OCI-LY1 (cell line): Measurements from ENCODE around the gene SLC2A1.

ENCODE experiments used
- H2AFZ ChIP-seq: fragments of 200-600 bp; sonication (generic), shearing (Covaris generic); 2 replicates; pipeline ENCODE4 v1.6.0; 2014; ENCODE audit warnings: antibody characterized with exemption, mild to moderate bottlenecking, low read length
- H3F3A ChIP-seq: fragments of 200-600 bp; sonication (generic), shearing (Covaris generic); 2 replicates; pipeline ENCODE4 v1.6.0; 2014; ENCODE audit warnings: mild to moderate bottlenecking, antibody characterized with exemption, low read length, moderate library complexity; ENCODE audit not compliant: insufficient read depth
- H3K27ac ChIP-seq: fragments of 200-600 bp; sonication (generic); 2 replicates; pipeline ENCODE4 v1.5.1; 2014; ENCODE audit warnings: low read length, mixed run types, mild to moderate bottlenecking, low read depth; ENCODE audit not compliant: poor library complexity, severe bottlenecking
- H3K27me3 ChIP-seq: fragments of 200-600 bp; sonication (generic); 2 replicates; pipeline ENCODE4 v1.6.0; 2014; ENCODE audit warnings: antibody characterized with exemption, mild to moderate bottlenecking, low read length, moderate library complexity; ENCODE audit not compliant: insufficient read depth
- H3K36me3 ChIP-seq: fragments of 200-600 bp; sonication (generic); 2 replicates; pipeline ENCODE4 v1.6.1; 2014; ENCODE audit warnings: mild to moderate bottlenecking, antibody characterized with exemption, low read length, moderate library complexity, mixed read lengths; ENCODE audit not compliant: insufficient read depth
- H3K4me1 ChIP-seq: fragments of 200-600 bp; sonication (generic); 2 replicates; pipeline ENCODE4 v1.5.1; 2014; ENCODE audit warnings: mild to moderate bottlenecking, low read length, moderate library complexity; ENCODE audit not compliant: insufficient read depth, severe bottlenecking
- H3K4me2 ChIP-seq: fragments of 200-600 bp; sonication (generic), shearing (Covaris generic); 2 replicates; pipeline ENCODE4 v1.6.1; 2014; ENCODE audit warnings: low read length
- H3K4me3 ChIP-seq: fragments of 200-600 bp; sonication (generic); 2 replicates; pipeline ENCODE4 v1.5.1; 2014; ENCODE audit warnings: low read length, low read depth, mild to moderate bottlenecking, mixed read lengths; ENCODE audit not compliant: poor library complexity, severe bottlenecking
- H3K79me2 ChIP-seq: fragments of 200-600 bp; shearing (Covaris generic); 2 replicates; pipeline ENCODE4 v1.6.1; 2016; ENCODE audit warnings: mixed run types, low read length, mixed read lengths; ENCODE audit not compliant: insufficient read depth
- H3K9ac ChIP-seq: fragments of 200-600 bp; sonication (generic), shearing (Covaris generic); 2 replicates; pipeline ENCODE4 v1.6.1; 2014; ENCODE audit warnings: mild to moderate bottlenecking, low read length, mixed read lengths
- H3K9me2 ChIP-seq: fragments of 200-600 bp; sonication (generic), shearing (Covaris generic); 2 replicates; pipeline ENCODE4 v1.6.1; 2014; ENCODE audit warnings: low read depth, mild to moderate bottlenecking, low read length, mixed read lengths
- H3K9me3 ChIP-seq: fragments of 200-600 bp; shearing (Covaris generic); 2 replicates; pipeline ENCODE4 v1.6.1; 2014; ENCODE audit warnings: low read length, mixed read lengths
- H4K20me1 ChIP-seq: fragments of 200-600 bp; sonication (generic), shearing (Covaris generic); 2 replicates; pipeline ENCODE4 v1.6.0; 2016; ENCODE audit warnings: mild to moderate bottlenecking, low read length; ENCODE audit not compliant: insufficient read depth
- EZH2 ChIP-seq: fragments of 200-600 bp; sonication (generic), shearing (Covaris generic); IDR thresholded peaks from 2 replicates; pipeline ENCODE4 v1.8.0; 2017; ENCODE audit warnings: borderline replicate concordance, mixed run types, mild to moderate bottlenecking, antibody characterized with exemption, low read length, moderate library complexity, mixed read lengths
- TF ChIP-seq, protein P1 (sequence below): fragments of 200-600 bp; sonication (generic), shearing (Covaris generic); IDR thresholded peaks from 2 replicates; pipeline ENCODE4 v1.5.1; 2017; ENCODE audit warnings: mild to moderate bottlenecking, antibody characterized with exemption, low read length, moderate library complexity, mixed read lengths

Gene SLC2A1

DNA sequence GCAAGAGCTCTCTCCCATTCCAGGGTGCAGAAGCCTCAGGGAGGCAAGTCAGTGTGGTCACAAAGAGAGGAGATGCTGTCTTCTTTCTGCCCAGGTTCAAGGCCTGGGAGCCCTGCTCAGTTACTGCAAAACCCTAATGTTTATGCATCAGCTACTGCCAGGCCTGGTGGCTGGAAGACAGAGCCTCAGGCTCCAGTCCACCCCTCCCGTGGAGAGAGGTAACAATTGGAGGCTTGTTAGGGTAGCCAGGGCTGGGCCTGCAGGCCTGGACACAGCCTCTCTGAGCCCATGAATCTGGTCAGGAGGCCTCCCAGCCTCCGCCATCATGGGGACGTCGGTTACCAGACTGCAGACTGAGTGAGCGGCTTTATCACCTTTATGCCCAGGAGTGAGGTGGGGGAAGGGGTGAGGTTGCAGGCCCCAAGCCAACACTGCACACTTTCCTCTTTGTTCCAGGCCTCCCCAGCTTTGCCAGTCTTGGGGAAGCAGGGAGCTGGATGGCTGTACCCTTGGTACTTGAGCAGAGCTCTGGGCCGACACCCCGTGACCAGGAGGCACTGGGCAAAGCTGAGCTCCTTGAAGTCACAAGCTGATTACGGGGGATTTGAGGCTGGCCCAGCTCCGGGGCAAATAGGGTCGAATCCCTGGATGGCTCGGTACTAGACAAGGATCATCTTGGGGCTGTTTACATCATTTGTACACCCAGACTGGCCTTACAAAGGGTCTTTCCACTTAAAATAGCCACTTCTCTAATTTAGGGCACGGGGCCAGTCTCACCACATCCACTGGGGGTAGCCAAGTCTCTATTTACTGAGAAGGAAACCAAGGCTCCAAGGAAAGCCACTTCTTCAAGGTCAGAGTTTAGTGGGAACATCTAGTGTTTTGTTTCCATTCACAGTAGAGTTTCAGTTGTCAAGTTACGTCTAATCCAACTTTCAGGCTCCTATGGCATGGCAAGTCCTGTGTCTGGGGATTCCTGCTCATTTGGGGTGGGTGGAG lies 5.2 kb downstream of the SLC2A1 start:
- Histone ChIP-seq H2AFZ (no peak overlapping the region), H3F3A (no peaks in the 10 kb centered on the region), H3K27ac (peak overlapping the region; percentile 96), H3K36me3 (peaks cover 60% of the 10 kb centered on the region), H3K4me2 (peak overlapping the region; percentile 67), H3K9me3 (no peaks in the 10 kb centered on the region), H3K9me2 (no peaks in the 10 kb centered on the region), H3K4me1 (peaks cover 81% of the 10 kb centered on the region), H4K20me1 (no peaks in the 10 kb centered on the region), H3K79me2 (peaks cover 86% of the 10 kb centered on the region), H3K4me3 (peak overlapping the region; percentile 46), H3K27me3 (no peaks in the 10 kb centered on the region), H3K9ac (peak overlapping the region; percentile 58)
- TF ChIP-seq, protein P1, sequence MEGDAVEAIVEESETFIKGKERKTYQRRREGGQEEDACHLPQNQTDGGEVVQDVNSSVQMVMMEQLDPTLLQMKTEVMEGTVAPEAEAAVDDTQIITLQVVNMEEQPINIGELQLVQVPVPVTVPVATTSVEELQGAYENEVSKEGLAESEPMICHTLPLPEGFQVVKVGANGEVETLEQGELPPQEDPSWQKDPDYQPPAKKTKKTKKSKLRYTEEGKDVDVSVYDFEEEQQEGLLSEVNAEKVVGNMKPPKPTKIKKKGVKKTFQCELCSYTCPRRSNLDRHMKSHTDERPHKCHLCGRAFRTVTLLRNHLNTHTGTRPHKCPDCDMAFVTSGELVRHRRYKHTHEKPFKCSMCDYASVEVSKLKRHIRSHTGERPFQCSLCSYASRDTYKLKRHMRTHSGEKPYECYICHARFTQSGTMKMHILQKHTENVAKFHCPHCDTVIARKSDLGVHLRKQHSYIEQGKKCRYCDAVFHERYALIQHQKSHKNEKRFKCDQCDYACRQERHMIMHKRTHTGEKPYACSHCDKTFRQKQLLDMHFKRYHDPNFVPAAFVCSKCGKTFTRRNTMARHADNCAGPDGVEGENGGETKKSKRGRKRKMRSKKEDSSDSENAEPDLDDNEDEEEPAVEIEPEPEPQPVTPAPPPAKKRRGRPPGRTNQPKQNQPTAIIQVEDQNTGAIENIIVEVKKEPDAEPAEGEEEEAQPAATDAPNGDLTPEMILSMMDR, result peak; percentile 16; the same call in 1 of the 2 replicates
- TF ChIP-seq EZH2, result no peak

DNA sequence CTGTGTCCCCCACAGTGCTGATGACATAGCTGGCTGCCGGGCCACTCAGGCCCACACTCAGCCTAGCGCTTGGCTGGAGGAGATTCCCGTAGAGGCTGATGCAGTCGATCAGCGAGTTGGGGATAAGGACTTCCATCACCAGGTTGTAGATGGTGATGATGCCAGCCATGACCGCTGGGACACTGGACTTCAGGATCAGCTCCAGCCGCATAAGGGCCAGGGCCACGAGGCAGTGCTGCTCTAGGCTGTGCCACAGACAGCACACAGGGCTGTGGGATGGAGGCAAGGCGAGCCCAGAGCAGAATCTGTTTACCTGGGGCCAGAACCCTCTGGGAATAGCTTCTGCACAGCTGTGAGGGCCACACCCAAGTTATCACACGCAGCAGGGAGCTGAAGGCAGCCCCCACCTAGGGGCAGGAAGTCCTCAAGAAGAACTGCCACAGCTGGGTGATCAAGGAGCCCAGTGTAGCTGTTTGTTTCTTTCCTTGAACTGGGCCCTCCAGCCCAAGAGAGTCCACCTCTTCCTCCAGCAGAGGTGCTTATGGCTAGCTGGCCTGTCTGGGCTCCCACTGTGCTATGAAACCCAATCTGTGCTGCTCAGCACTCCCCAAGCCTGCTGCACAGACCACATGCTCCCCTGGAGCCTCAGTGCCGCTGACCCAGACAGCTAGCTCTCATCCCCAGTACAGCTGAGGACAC lies 6.2 kb downstream of the SLC2A1 start:
- no peaks in the 10 kb centered on the region for H3K9me2 ChIP-seq
- H3K27ac ChIP-seq, result peak overlapping the region; percentile 96
- no peaks in the 10 kb centered on the region for H3K27me3 ChIP-seq
- H3K4me3 ChIP-seq, result peak overlapping the region; percentile 46
- no peaks in the 10 kb centered on the region for H3F3A ChIP-seq
- no peaks in the 10 kb centered on the region for H3K9me3 ChIP-seq
- H3K36me3 ChIP-seq, result peaks cover 65% of the 10 kb centered on the region
- peak overlapping the region; percentile 58 for H3K9ac ChIP-seq
- peaks cover 91% of the 10 kb centered on the region for H3K79me2 ChIP-seq
- peaks cover 92% of the 10 kb centered on the region for H3K4me1 ChIP-seq
- H4K20me1 ChIP-seq, result no peaks in the 10 kb centered on the region
- no peak for TF ChIP-seq EZH2
- TF ChIP-seq, protein P1, result no peak
- peak overlapping the region; percentile 67 for H3K4me2 ChIP-seq
- no peak overlapping the region for H2AFZ ChIP-seq

DNA sequence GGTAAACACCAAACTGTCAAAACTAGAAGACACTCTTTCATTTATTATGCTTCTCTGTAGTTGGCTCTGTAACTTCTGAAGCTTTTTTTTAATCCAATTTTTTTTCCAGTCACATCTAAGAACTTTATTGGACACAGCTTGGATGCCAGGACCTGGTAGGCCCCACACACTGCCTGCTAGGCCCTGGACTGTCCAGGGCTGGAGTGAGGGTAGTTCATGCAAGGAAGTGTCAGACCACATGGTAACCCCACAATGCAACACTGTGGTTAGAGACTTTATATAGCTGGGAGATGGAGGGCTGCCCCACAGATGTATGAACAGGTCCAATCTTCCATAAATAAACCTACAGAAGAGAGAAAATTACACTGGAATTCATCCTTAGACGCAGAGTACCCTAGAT lies 7.1 kb downstream of the SLC2A1 start:
- Histone ChIP-seq H3K9ac (peak overlapping the region; percentile 48; the same call in 1 of the 2 replicates), H3K9me2 (no peaks in the 10 kb centered on the region), H4K20me1 (no peaks in the 10 kb centered on the region), H3K4me2 (peak overlapping the region; percentile 67), H2AFZ (no peak overlapping the region), H3K27ac (peak overlapping the region; percentile 96), H3K27me3 (no peaks in the 10 kb centered on the region), H3K4me3 (peak overlapping the region; percentile 46), H3F3A (no peaks in the 10 kb centered on the region), H3K9me3 (no peaks in the 10 kb centered on the region), H3K79me2 (peaks cover 91% of the 10 kb centered on the region), H3K36me3 (peaks cover 64% of the 10 kb centered on the region), H3K4me1 (peaks cover 97% of the 10 kb centered on the region)
- TF ChIP-seq EZH2, result no peak
